NCI-H1417 treated with DMSO at 0.1 percent for 48 hours (cell line): ENCODE measurements around the gene SEC61G.

ENCODE experiments used
- DNase-seq: peaks from one replicate; lab custom pipeline; 2025; lab: John Stamatoyannopoulos, UW

The SEC61G gene

DNA sequence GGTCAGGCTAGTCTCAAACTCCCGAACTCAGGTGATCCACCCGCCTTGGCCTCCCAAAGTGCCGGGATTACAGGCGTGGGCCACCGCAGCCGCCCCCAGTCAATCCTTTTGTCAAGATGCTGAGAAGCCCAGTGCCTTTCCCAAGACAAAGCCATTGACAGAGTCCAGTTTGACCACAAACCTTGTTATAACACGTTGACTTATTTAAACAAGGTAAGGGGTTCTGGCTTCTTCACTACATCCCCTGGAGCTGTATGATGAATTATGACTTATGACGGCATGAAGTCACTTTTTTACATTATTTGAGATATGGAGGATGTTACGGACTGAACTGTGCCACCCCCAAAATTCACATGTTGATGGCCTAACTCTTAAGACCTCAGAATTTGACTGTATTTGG is 5.8 kb upstream of the SEC61G start:
- no peak for DNase-seq

DNA sequence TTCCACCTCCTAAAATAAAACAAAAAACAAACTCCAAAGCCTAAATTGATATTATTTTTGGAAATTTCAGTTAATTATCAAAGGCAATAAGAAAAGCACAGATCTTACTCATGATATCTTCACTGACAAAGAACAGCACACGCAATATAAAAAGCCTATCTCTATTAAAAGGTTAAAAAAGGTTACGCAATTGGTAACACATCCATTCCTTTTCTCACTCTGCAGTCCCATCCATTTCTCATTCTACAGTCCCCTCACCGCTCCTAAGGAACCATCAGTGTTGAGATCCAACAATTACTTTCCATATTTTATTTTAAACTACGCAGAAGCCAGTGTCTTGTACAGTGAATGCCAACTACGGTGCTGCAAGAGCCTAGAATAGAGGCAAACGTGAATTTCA is 1.3 kb downstream of the SEC61G start:
- DNase-seq = no peak

- DNase-seq = no peak
Observed at GRCh38 chr7:54749200-54749599, 9.8 kb downstream of the SEC61G start.

DNA sequence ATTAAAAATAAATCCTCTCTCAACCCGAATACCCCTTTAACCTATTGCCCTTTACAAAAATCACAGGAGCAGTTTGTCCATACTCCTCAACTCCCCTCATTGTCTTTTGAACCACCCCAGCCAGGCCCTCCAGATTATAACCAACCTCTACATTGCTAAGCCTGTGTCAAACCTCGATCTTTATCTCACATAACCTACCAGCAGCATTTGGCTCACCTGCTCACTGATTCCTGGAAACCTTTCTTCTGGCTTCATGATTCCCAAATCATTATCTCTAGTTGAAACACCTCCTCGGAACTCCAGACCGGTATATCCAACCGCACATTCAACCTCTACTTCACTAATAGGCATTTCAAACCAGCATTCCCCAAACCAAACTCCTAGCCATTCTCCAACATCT is 11.8 kb downstream of the SEC61G start:
- DNase-seq = no peak

DNA sequence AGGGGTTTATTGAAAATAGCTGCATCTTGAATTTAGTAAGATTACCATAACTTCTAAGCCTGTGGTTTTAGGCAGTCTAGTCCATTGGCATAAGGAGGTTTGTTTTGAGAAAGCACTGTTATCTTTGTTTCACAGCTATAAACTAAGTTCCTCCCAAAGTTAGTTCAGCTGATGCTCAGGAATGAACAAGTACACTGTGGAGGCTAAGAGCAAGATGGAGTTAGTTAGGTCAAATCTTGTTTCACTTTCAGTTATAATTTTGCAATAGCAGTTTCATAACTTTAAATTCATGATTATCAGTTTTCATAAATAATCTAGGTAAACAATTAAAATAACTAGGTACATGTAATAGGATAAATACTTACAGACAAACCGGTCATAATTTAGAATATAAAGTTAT is 15.4 kb downstream of the SEC61G start:
- no peak for DNase-seq

DNA sequence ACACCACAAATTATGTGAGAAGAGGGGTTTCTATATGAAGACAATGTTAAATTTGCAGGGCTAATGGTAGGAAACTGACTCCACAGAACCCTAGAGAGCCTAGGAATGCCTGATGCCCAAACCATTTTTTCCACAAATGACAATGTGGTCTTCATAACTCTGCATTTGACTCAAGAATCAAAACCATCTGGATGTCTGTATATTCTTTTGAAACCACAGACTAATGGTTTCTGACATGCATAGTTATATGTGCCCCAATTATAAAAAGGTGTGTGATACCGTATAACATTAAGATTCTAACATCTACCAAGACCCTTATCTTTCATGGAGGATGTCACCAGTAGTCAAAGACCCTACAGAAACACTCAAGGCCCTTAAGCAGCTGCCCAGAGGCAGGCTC is 20.3 kb downstream of the SEC61G start:
- no peak for DNase-seq

GRCh38 chr7:54729107-54729506 is 29.9 kb downstream of the SEC61G start:
- DNase-seq = no peak

GRCh38 chr7:54728411-54728810 is 30.6 kb downstream of the SEC61G start:
- DNase-seq = no peak

- no peak for DNase-seq
Observed at GRCh38 chr7:54725255-54725654, 33.8 kb downstream of the SEC61G start.

GRCh38 chr7:54722502-54722901 is 36.5 kb downstream of the SEC61G start:
- no peak for DNase-seq

GRCh38 chr7:54722026-54722425 is 37.0 kb downstream of the SEC61G start:
- no peak for DNase-seq

- DNase-seq = no peak
Observed at GRCh38 chr7:54719974-54720373, 39.0 kb downstream of the SEC61G start.

- DNase-seq = no peak
Observed at GRCh38 chr7:54719425-54719824, 39.6 kb downstream of the SEC61G start.

GRCh38 chr7:54712820-54713219 is 46.2 kb downstream of the SEC61G start:
- no peak for DNase-seq

DNA sequence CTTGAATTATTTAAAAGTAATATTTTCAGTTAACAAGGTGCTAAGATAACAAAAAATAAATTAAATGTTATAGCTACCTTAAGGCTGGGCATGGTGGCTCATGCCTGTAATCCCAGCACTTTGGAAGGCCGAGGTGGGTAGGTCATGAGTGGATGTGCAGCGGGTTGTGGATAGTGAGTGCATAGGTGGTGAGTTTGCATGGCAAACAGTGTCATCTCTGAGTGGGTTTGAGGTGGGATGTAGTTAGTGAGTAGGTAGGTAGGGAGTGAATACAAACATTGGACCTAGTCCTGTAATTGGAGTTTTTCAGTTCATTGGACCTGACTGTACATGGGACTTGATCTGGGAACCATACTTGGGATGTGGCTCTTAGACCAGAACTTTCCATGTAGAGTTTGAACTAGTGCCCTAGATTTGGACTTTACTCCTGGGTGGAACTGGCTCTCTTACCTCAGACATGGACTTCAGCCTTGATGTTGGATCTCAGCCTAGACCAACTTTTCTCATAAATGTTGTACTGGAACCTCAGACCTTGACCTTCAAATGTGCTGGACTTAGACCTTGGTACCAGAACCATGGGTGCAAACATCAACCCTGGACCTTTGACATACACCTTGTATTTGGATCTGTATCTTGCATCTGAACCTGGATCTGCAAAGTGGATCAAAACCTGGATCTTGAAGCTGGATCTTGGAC is 47.0 kb downstream of the SEC61G start:
- no peak for DNase-seq

GRCh38 chr7:54709283-54709682 is 49.7 kb downstream of the SEC61G start:
- DNase-seq = no peak

DNA sequence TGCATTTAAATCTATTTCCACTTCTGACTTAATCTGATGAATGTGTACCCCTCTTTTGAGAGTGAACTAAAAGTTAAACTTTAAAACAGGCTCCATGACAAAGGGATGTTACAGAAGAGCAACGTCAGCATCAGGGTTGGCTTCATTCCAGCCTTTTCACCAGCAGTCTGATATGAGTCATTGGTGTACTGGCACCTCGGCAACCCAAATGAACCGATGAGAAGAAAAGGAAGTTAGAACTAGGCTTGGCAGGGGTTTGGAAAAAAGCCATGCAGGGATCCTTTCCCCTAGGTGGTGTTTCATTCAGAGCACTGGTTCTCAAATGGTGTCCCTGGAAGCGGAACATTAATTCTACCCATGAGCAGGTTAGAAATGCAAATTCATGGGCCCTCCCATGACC is 53.6 kb downstream of the SEC61G start:
- no peak for DNase-seq

- DNase-seq = no peak
Observed at GRCh38 chr7:54704851-54705250, 54.2 kb downstream of the SEC61G start.
